K562 (cell line): Measurements from ENCODE around the gene GLP2R. TPM values are rescaled to one million over a fixed set of nuclear protein-coding genes. Genes with fewer than 3 reads are reported as not detected.
A peak's percentile ranks its signal among the peaks of the same experiment; 100 is the strongest.

ENCODE experiments used
- ATAC-seq: fragments of 200-7000 bp; cut with Tn5 transposase; 3 replicates; pipeline ENCODE4 v1.9.1; 2020; ENCODE audit warnings: moderate library complexity
- BruUV-seq: library from RNA; stranded (reverse); fragments of 400-500 nt; replicated peaks from 2 replicates; lab custom pipeline; 2021; lab: Mats Ljungman, UMichigan
- CTCF ChIA-PET: fragments of 300-600 bp; formaldehyde crosslinking; extraction: SDS; loops from one replicate; lab custom pipeline; 2021; ENCODE audit warnings: low intra/inter-chr PET ratio; lab: Yijun Ruan, JAX
- POLR2A ChIA-PET: fragments of 300-600, 350-650 bp; sonication (Branson Sonifier 250); formaldehyde crosslinking; extraction: SDS; loops from one replicate; lab custom pipeline; 2021; ENCODE audit warnings: antibody characterized with exemption, inconsistent platforms; lab: Yijun Ruan, JAX
- DNase-seq, 4 experiments: peaks; one replicate each; pipeline versions ENCODE4 v3.0.0 to v3.0.0-alpha.2; 2011 to 2018; ENCODE audit warnings: low spot score in 3 of 4, mixed read lengths in 3 of 4; ENCODE audit errors: extremely low read depth in 1 of 4
- FAIRE-seq: peaks from 2 replicates; lab custom pipeline; 2011; peaks lifted over from hg19 to GRCh38; lab: Jason Lieb, UNC
- H2AFZ ChIP-seq: 2 replicates; pipeline ENCODE4 v1.6.0; 2011; ENCODE audit warnings: low read depth, low read length, control low read depth, inconsistent platforms
- H3K27ac ChIP-seq: fragments of 200-600 bp; 3 replicates; pipeline ENCODE4 v1.8.0; 2011; ENCODE audit warnings: low read depth, mild to moderate bottlenecking, control low read depth, inconsistent platforms, low read length, moderate library complexity, mixed read lengths; ENCODE audit errors: extremely low read depth
- H3K27me3 ChIP-seq, 2 experiments: fragments of 300-600 bp in 1 of 2; 2 replicates in 1 of 2; 3 replicates in 1 of 2; pipeline versions ENCODE4 v1.6.0 to v1.8.0; 2011; ENCODE audit warnings: inconsistent platforms in 2 of 2, low read length in 2 of 2, mild to moderate bottlenecking in 1 of 2, mixed read lengths in 1 of 2, moderate library complexity in 1 of 2; ENCODE audit not compliant: control insufficient read depth in 2 of 2, insufficient read depth in 2 of 2
- H3K36me3 ChIP-seq: fragments of 300-600 bp; 3 replicates; pipeline ENCODE4 v1.8.0; 2011; ENCODE audit warnings: mild to moderate bottlenecking, low read length, inconsistent platforms; ENCODE audit not compliant: control insufficient read depth, insufficient read depth
- H3K4me1 ChIP-seq, 2 experiments: fragments of 200-600 bp in 1 of 2; replicated peaks in 1 of 2; 2 replicates in 1 of 2; 3 replicates in 1 of 2; pipeline versions ENCODE4 v1.5.1 to v1.8.0; 2011; ENCODE audit warnings: inconsistent platforms in 2 of 2, low read length in 2 of 2, mild to moderate bottlenecking in 1 of 2, mixed read lengths in 1 of 2, moderate library complexity in 1 of 2; ENCODE audit not compliant: control insufficient read depth in 2 of 2, insufficient read depth in 2 of 2
- H3K4me2 ChIP-seq: 2 replicates; pipeline ENCODE4 v1.6.1; 2011; ENCODE audit warnings: low read length, control low read depth, inconsistent platforms, mixed read lengths; ENCODE audit not compliant: insufficient read depth
- H3K4me3 ChIP-seq: fragments of 200-600 bp; sonication (generic), shearing (Covaris generic); 2 replicates; pipeline ENCODE4 v1.5.1; 2016; ENCODE audit warnings: control low read depth, inconsistent platforms
- H3K79me2 ChIP-seq: fragments of 200-600 bp; 3 replicates; pipeline ENCODE4 v1.8.0; 2011; ENCODE audit warnings: low read length, inconsistent platforms; ENCODE audit not compliant: control insufficient read depth, insufficient read depth
- H3K9ac ChIP-seq, 2 experiments: 2 replicates each; pipeline versions ENCODE4 v1.6.0 to v1.6.1; 2011; ENCODE audit warnings: low read depth in 2 of 2, low read length in 2 of 2, control low read depth in 1 of 2, inconsistent platforms in 1 of 2, mild to moderate bottlenecking in 1 of 2, mixed read lengths in 1 of 2; ENCODE audit not compliant: insufficient read depth in 1 of 2
- H3K9me1 ChIP-seq: one replicate; pipeline ENCODE4 v1.6.0; 2011; ENCODE audit warnings: inconsistent platforms, mild to moderate bottlenecking, low read length, moderate library complexity; ENCODE audit not compliant: control insufficient read depth, insufficient read depth
- H3K9me3 ChIP-seq: replicated peaks from 2 replicates; pipeline ENCODE4 v1.5.1; 2011; ENCODE audit warnings: low read depth, low read length, inconsistent platforms; ENCODE audit not compliant: control insufficient read depth, insufficient read depth
- H4K20me1 ChIP-seq: replicated peaks from 2 replicates; pipeline ENCODE4 v1.6.1; 2011; ENCODE audit warnings: low read length, inconsistent platforms, mixed read lengths; ENCODE audit not compliant: control insufficient read depth, insufficient read depth
- CHD4 ChIP-seq: fragments of 200-600 bp; sonication (generic); IDR thresholded peaks from 3 replicates; pipeline ENCODE4 v1.6.1; 2012; ENCODE audit warnings: low read depth, mild to moderate bottlenecking, mixed read lengths, low read length, inconsistent platforms; ENCODE audit not compliant: insufficient read depth, insufficient replicate concordance, poor library complexity, severe bottlenecking
- CREB1 ChIP-seq, 2 experiments: sonication (generic) in 1 of 2; formaldehyde crosslinking in 1 of 2; IDR thresholded peaks; 2 replicates each; pipeline versions ENCODE4 v1.6.1 to v1.8.0; 2012 to 2022; ENCODE audit warnings: inconsistent platforms in 1 of 2, mild to moderate bottlenecking in 1 of 2, missing genetic modification reagents in 1 of 2, moderate library complexity in 1 of 2
- E2F3 ChIP-seq: fragments of 250-450 bp; sonication (Bioruptor Pico); IDR thresholded peaks from 2 replicates; pipeline ENCODE4 v1.4.0; 2020; ENCODE audit warnings: mild to moderate bottlenecking
- KLF6 ChIP-seq: fragments of 250-450 bp; sonication (Bioruptor Pico); IDR thresholded peaks from 2 replicates; pipeline ENCODE4 v1.4.0; 2020; ENCODE audit warnings: mild to moderate bottlenecking, moderate library complexity, borderline replicate concordance
- PURB ChIP-seq: sonication (generic); formaldehyde crosslinking; IDR thresholded peaks from 2 replicates; pipeline ENCODE4 v1.9.0; 2021; ENCODE audit warnings: low read depth, mild to moderate bottlenecking, missing genetic modification reagents
- RFX1 ChIP-seq: fragments of 450-650 bp; IDR thresholded peaks from 2 replicates; pipeline ENCODE4 v1.6.1; 2016; ENCODE audit warnings: mild to moderate bottlenecking, moderate library complexity
- TBL1XR1 ChIP-seq, 2 experiments: IDR thresholded peaks; 2 replicates each; pipeline ENCODE4 v1.6.1; 2012; ENCODE audit warnings: improper control_type of control experiment in 2 of 2, low read length in 2 of 2, mild to moderate bottlenecking in 1 of 2
- WGBS: fragments of 100-300 bp; shearing (Covaris generic); methylation state at CpG from one replicate; pipeline ENCODE4 v1.1.6; 2016; ENCODE audit warnings: low coverage, mixed read lengths; ENCODE audit not compliant: insufficient coverage; ENCODE audit errors: missing lambda C conversion rate; 5-methylcytosine and 5-hydroxymethylcytosine counted together
- in situ Hi-C: fragments of 300-500 bp; cut with MboI; formaldehyde crosslinking; loops from 4 replicates; pipeline ENCODE4 v1.15.0; 2018; ENCODE audit warnings: inconsistent platforms, mixed read lengths
- intact Hi-C: fragments of 100-400 bp; cut with micrococcal nuclease; formaldehyde crosslinking; loops from 2 replicates; pipeline ENCODE4 v1.14.2; 2022
- polyA plus RNA-seq, 8 experiments: library from polyadenylated mRNA; depleted of rRNA in 4 of 8; stranded (reverse) in 5 of 8; unstranded in 3 of 8; fragments of >200 nt; fragmentation: Nextera tagmentation in 2 of 8; fragmentation: Illumina TruSeq in 1 of 8; extraction: Ambion mirVana in 2 of 8; extraction: Trizol in 1 of 8; gene quantifications; 2 replicates each; pipeline versions ENCODE4 v1.2.1 to v1.2.3, GENCODE V29; 2011 to 2014; ENCODE audit warnings: inconsistent platforms in 1 of 8, missing spikeins in 1 of 8
- total RNA-seq, 7 experiments: library from RNA; depleted of rRNA in 6 of 7; stranded (reverse); fragments of >200 nt in 6 of 7; fragmentation: Illumina TruSeq in 2 of 7; extraction: Trizol in 2 of 7; gene quantifications; 2 replicates each; pipeline versions ENCODE4 v1.2.1 to v1.2.3, GENCODE V29; 2011 to 2021; ENCODE audit warnings: low replicate concordance in 1 of 7
- TF ChIP-seq, protein P1 (sequence below), 3 experiments: fragments of 200-800 bp in 1 of 3; sonication (Bioruptor generic) in 1 of 3; sonication (generic) in 1 of 3; formaldehyde crosslinking in 1 of 3; IDR thresholded peaks; 2 replicates each; pipeline versions ENCODE4 v1.6.1 to v1.8.0; 2016 to 2022; ENCODE audit warnings: mild to moderate bottlenecking in 2 of 3, missing compliant biosample characterization in 2 of 3, missing genetic modification characterization in 2 of 3, missing genetic modification reagents in 1 of 3

GLP2R gene
- total and polyA plus RNA-seq, 9 of the 15 experiments (the other 6 are each of a cell fraction or from before 2014, with no cell fraction given), result not detected

DNA sequence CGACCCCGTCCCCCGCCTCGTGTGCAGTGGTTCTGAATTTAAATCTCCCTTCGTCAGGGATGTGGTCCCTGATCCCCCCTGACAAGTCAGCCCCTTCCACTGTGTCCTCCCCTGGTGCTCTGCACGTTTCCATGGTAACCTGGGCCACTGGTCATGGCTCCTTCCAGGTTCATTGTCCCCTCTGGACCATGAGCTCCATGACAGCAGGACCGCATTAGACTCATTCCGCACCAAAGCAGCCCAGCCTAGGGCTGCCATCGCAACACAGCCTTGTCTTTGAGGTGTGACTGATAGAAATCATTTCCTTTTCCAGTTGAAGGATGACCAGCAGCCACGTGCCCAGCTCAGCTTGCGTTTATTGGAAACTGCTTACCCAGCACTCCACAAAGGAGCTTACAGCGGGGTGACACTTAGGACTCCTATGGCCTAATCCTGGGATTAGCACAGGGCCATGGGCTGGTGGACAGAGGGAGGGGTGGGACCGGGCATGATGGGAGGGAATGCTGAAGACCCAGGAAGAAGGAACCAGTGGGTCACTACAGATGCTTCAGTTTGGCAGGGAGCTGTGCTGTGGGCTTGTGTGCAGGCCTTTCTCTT is 71.7 kb downstream of the GLP2R start:
- Histone ChIP-seq H3K9ac (no peak overlapping the region), H3K4me3 (no peak overlapping the region), H3K9me1 (no peaks in the 10 kb centered on the region), H4K20me1 (no peaks in the 10 kb centered on the region), H3K9me3 (no peaks in the 10 kb centered on the region), H3K27ac (no peak overlapping the region), H3K4me2 (no peak overlapping the region), H2AFZ (no peak overlapping the region), H3K36me3 (no peaks in the 10 kb centered on the region), H3K4me1 (no peaks in the 10 kb centered on the region), H3K27me3 (peaks cover 0 to 5% of the 10 kb centered on the region in 2 experiments; a peak in 2 of 5 replicates), H3K79me2 (no peaks in the 10 kb centered on the region)
- POLR2A ChIA-PET, result no interaction called here
- no TSS peak for BruUV-seq
- DNase-seq (no peak), ATAC-seq (no peak), FAIRE-seq (no peak)
- in situ Hi-C loops, result no loop called here
- CTCF ChIA-PET, result no interaction called here
- TF ChIP-seq PURB (CRISPR knock-in tag) (no peak), CREB1 (IDR thresholded peaks at IDR 0.05) (no peak), CREB1 (CRISPR knock-in tag; IDR thresholded peaks at IDR 0.05) (no peak), CHD4 (no peak), TBL1XR1 (IDR thresholded peaks at IDR 0.05; ENCODE audit: low read length in 2 of 2) (no peak), E2F3 (CRISPR knock-in tag) (no peak), RFX1 (peak; percentile 29), KLF6 (CRISPR knock-in tag) (no peak)
- TF ChIP-seq, protein P1, sequence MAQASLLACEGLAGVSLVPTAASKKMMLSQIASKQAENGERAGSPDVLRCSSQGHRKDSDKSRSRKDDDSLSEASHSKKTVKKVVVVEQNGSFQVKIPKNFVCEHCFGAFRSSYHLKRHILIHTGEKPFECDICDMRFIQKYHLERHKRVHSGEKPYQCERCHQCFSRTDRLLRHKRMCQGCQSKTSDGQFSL (CRISPR knock-in tag; IDR thresholded peaks at IDR 0.05), result no peak
- TF ChIP-seq, protein P1 (tag; IDR thresholded peaks at IDR 0.05), result no peak
- under 1% methylated on average over 8 of the region's 13 CpGs for WGBS
- intact Hi-C loops, result no loop called here
